ENCODE data around the gene NR4A1. TPM values are rescaled to one million over a fixed set of nuclear protein-coding genes. Genes with fewer than 3 reads are reported as not detected.

The NR4A1 gene
- total RNA-seq, 1 experiment from 2014 or later = 25.8 TPM

- H3K9ac ChIP-seq (ENCODE audit: extremely low read depth, insufficient read length, low read length) = no peak overlapping the region
- no peak overlapping the region for H2AFZ ChIP-seq (ENCODE audit: low read length)
- no peak overlapping the region for H4K5ac ChIP-seq (ENCODE audit: insufficient read length, low read depth, low read length)
- no peak overlapping the region for H2BK12ac ChIP-seq (ENCODE audit: insufficient read length, low read depth, low read length)
- H3K23me2 ChIP-seq (ENCODE audit: insufficient read length, low read depth, low read length, poor library complexity, severe bottlenecking) = no peaks in the 10 kb centered on the region
- H3K9me3 ChIP-seq (ENCODE audit: control insufficient read depth, low read depth, low read length) = no peaks in the 10 kb centered on the region
- H2BK5ac ChIP-seq (ENCODE audit: insufficient read length, low read length) = no peak overlapping the region
- H3K14ac ChIP-seq (ENCODE audit: insufficient read depth, low read length) = no peak overlapping the region
- no peak overlapping the region for H2BK20ac ChIP-seq (ENCODE audit: low read depth, low read length, poor library complexity, severe bottlenecking)
- H4K8ac ChIP-seq (replicated peaks; ENCODE audit: insufficient read length, low read depth, low read length) = no peak overlapping the region
- H4K91ac ChIP-seq (ENCODE audit: insufficient read length, low read depth, low read length) = no peak overlapping the region
- H3K4me1 Mint-ChIP-seq = peaks cover 15 to 19% of the 10 kb centered on the region in 2 experiments
- H3K4me3 Mint-ChIP-seq = no peak overlapping the region; a peak in 1 of 5 replicates
- H3K4me2 ChIP-seq (ENCODE audit: insufficient read depth, insufficient read length, low read length) = no peak overlapping the region
- H3K23ac ChIP-seq (ENCODE audit: insufficient read length, low read depth, low read length) = no peak overlapping the region
- no peaks in the 10 kb centered on the region for H4K20me1 ChIP-seq (ENCODE audit: control insufficient read depth, insufficient read depth, insufficient read length)
- H2BK120ac ChIP-seq (ENCODE audit: low read depth, low read length, poor library complexity, severe bottlenecking) = no peak overlapping the region
- H3K9me3 Mint-ChIP-seq = no peaks in the 10 kb centered on the region
- H3K27me3 Mint-ChIP-seq (ENCODE audit: low read depth) = peaks cover 23% of the 10 kb centered on the region
- H3T11ph ChIP-seq (ENCODE audit: low read length) = no peak overlapping the region
- no peak for TF ChIP-seq CTCF (conservative IDR thresholded peaks at IDR 0.05)
- H3K4ac ChIP-seq (ENCODE audit: low read depth, low read length) = no peak overlapping the region
- no peak overlapping the region for H3K56ac ChIP-seq (ENCODE audit: insufficient read length, low read depth, low read length)
- no CpG with 5 or more reads among the region's 10 CpGs for WGBS (ENCODE audit: extremely low coverage, insufficient read length, low lambda C conversion rate)
- H3K27me3 ChIP-seq (ENCODE audit: insufficient read depth, low read length) = no peaks in the 10 kb centered on the region
- no peak overlapping the region for H2BK15ac ChIP-seq (ENCODE audit: low read depth, low read length)
- H3K4me1 ChIP-seq (ENCODE audit: insufficient read depth, low read length) = no peaks in the 10 kb centered on the region; the same call in 1 of the 2 replicates
- no peak overlapping the region for H3K27ac ChIP-seq (ENCODE audit: insufficient read length, low read depth, low read length)
- no peak for DNase-seq
- H2AK5ac ChIP-seq (ENCODE audit: insufficient read length, low read length) = no peak overlapping the region
- H3K18ac ChIP-seq (ENCODE audit: insufficient read length, low read depth, low read length) = no peak overlapping the region
- no peaks in the 10 kb centered on the region for H3K36me3 Mint-ChIP-seq (ENCODE audit: insufficient read depth in 1 of 3, low read depth in 3 of 3)
- H3K27ac Mint-ChIP-seq = no peak overlapping the region; a peak in 1 of 7 replicates
- no peaks in the 10 kb centered on the region for H3K79me1 ChIP-seq (ENCODE audit: insufficient read depth, low read depth, low read length, poor library complexity, severe bottlenecking)
- H3K79me2 ChIP-seq (ENCODE audit: insufficient read depth, low read length) = no peaks in the 10 kb centered on the region
Observed at GRCh38 chr12:52090291-52090690, 39.0 kb downstream of the NR4A1 start.

Measured in H9 (cell line).